ENCODE data around the gene CUBN.
A peak's percentile ranks its signal among the peaks of the same experiment; 100 is the strongest.
"Not testable (repeated sequence)": the region's sequence is repeated elsewhere in the genome, so short reads cannot be mapped to it uniquely, and the experiment has no call there.

The CUBN gene

DNA sequence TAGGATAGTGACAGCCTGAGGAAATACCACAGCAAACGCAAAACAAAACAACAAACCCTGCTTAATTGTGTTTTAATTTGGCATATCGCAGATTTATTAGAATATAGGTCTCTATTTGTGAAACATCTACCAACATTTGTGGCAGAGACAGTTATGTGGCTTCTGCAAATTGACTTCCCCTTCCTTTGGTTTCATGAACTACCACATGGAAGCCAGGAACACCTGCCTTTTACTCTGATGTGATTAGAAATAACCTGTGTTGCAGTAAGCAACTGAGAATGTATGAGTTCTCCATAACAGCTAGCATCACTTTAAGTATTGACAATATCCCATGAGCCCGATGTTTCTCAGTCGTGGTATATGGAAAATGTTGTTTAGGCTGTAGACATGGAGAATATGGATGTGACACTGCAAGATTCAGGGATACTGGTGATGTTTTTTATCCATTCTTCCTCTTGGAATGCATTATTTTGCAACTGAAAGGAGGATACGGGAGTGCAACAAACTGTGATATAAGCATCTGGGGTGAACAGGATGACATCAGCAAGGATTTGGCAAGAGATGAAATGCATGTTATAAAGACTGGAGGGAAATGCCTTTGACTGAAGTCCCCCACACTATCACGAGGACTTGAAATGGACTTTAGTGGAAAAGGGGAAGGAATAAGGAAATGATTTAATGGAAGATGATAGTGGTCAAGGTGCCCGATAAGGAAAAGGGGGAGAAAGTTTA lies 95.9 kb downstream of the CUBN start:
- DNase-seq = peak; percentile 61 to 81 (median 73)

DNA sequence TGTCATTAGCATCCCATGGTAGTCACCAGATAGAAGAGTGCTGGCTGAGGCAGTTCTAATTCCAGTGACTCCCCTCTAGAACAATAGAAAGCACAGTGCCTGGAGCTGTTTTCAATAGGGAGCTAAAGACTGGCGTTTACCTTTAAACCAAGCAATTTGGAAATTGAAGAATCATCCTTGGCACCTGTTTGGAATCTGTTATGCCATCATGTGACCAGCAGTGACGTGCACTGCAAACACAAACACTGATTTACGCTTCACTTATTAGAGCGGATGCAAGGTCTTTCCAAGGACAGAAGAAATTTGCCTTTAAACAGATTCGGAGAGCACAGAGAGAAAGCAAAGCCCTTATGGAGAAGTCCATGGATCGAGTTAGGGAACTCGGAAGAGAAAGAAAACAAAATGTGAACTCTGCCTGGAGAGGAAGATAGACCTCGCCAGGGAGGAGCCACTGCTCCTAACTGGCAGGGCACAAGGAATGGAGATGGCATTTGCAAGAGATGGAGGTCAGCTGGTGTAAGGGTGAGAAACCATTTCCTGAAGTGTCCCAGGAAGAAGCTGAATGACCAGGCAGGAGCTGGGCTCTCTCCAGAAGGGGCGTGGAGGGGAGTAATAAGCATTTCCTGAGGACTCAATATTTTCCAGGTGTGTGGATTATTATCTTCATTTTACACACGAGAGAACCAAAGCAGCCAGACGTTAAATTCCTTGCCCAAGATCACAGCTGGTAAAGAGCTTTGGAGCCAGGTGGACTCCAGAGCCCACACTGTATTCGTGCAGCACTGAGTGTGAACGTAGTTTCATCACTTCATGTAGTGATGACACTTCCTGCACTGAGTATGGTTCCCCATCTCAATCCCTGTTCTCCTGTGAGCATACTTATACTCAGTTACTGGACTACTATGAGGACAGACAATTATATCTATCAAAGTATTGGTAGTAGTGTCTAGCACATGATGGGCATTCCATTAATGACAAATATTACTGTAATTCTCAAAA lies 97.7 kb downstream of the CUBN start:
- peak; percentile 40 to 64 (median 63) for DNase-seq

- peak; percentile 90 to 97 (median 95) for DNase-seq
Measured at GRCh38 chr10:17029581-17030271, 99.9 kb downstream of the CUBN start.

DNA sequence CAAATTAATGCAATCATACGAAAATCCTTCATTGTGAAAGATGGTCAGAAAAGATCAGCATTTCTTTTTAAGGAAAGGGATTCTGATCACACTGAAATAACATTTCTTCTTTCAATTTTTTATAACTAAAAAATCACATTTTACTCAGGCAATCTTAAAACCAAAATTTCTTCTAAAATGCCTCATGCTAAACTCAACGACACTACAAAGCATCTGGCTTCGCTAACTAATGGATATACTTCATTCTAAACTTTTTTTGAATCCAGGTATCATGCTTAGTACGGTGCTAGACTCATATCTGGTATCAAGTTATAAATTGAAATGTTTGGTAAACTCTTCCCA lies 100.4 kb downstream of the CUBN start:
- no peak for DNase-seq

DNA sequence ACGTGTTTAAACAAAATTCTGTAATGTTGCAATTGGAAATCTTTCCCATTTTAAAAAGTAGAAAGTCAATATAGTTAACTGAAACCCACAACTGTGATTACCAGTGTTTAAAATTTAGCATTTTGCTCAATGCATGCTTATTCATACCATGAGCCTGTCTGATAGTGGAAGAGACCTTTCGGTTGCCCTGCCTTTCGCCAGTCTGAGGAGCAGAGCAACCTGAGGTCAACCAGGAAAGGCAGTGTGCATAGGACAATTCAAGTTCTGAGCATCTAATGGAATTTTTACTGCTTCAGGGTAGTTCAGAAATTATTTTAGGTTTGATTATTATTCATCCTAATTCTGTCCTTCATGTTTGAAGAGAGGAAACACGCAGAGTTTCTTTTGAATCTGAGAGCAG lies 100.8 kb downstream of the CUBN start:
- DNase-seq = peak in 2 of 3 donors; percentile 46 to 66

- DNase-seq = peak; percentile 80 to 97 (median 94)
Measured at GRCh38 chr10:17026686-17027485, 102.7 kb downstream of the CUBN start.

- peak; percentile 92 to 99 (median 97) for DNase-seq
Measured at GRCh38 chr10:17025444-17026295, 103.9 kb downstream of the CUBN start.

DNA sequence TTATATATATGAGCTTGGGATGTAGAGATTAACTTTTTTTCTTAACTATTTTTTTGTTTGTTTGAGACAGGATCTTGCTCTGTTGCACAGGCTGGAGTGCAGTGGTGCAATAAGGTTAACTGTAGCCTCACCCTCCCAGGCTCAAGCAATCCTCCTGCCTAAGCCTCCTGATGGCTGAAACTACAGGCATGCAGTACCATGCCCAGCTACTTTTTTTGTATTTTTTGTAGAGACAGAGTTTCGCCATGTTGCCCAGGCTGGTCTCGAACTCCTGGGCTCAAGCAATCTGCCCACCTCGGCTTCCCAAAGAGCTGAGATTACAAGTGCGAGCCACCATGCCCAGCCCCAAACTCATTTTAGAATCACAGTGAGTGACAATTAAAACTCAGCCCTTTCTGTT lies 105.2 kb downstream of the CUBN start:
- DNase-seq = no peak

GRCh38 chr10:17023386-17024298 lies 106.0 kb downstream of the CUBN start:
- DNase-seq = peak; percentile 87 to 98 (median 96)

- peak in 2 of 3 donors; percentile 33 to 59 for DNase-seq
Measured at GRCh38 chr10:17022896-17023295, 106.7 kb downstream of the CUBN start.

DNA sequence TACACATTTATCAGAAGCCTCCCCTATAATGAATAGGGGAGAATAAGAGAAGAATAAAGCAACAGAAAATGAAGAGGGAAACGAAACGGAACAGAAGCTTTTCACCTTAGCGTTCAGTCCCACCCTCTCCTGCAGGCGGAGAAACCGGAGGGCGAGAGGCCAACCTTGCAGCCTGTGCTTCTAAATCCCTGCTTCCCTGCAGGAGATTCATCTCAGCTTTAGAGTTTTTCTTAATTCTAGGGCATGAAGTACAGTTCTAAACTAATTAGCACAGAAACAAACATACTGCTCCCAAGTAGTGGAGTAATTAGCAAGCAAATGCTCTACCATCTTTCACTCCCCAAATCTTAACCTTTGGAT lies 107.2 kb downstream of the CUBN start:
- no peak for DNase-seq

GRCh38 chr10:17021656-17022465 lies 107.8 kb downstream of the CUBN start:
- peak in 2 of 3 donors; percentile 33 to 35 for DNase-seq

DNA sequence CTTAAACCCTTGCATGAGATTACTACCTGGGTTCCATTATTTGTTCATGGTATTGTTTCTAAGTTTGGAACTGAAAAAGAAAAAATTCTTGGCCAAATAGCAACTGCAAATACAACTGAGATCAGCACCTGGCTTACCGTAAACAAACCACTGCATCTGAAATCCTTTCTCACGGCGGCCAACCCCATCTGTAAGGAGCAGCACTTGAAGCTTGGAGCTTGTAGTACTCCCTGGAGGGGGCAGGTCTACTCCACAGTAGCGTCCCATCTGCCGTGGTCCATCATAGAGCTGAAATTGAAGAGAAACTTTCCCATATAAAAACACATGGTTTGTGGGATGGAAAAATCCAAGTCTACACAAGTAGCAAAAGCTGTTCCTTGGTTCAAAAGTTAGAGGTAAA lies 109.9 kb downstream of the CUBN start:
- no peak for DNase-seq

- DNase-seq = peak; percentile 58 to 80 (median 76)
Measured at GRCh38 chr10:17013131-17013983, 116.3 kb downstream of the CUBN start.

DNA sequence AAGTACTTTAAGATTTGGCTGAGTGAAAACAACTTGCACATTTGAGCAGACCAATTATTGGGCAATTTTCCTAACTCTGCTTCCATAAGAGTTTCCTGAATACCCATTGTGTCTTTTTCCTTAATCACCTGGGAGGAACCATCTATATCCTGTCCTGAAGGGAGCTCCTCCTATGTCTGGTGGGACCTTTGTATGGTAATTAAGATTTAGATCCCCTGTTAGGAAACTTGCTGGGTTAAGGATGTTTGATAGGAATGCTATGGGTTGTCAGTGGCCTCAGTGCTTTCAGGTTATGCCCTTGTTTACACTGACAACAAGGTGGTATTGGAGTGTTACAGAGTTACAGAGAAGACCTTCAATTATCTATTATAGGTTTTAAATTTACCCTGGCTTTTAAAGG lies 116.9 kb downstream of the CUBN start:
- not testable (repeated sequence) for DNase-seq

- DNase-seq = no peak
Measured at GRCh38 chr10:17010363-17011145, 119.1 kb downstream of the CUBN start.

DNA sequence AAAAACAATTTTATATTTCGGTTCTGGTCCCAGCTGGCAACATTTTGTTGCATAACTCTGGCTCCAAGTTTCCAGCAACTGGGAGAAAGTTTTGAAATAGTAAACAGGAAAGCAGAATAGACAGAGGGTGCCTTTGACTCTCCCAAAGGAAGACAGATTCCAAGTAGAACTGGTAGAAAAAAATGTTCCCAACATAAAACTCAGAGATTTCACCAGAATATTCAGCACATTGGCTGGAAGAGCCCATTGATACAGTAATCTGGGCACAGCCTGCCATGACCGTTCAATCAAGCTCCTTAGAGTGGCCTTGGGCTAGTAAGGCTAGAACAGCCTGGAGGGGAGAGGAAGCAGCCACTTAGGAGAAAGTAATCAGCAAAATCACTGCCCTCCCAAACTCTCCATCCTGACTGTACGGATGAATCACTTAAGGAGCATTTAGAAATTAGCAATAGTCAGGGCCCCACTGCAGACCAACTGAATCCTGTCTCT lies 120.4 kb downstream of the CUBN start:
- DNase-seq = peak in 2 of 3 donors; percentile 40 to 50

Data from suppressor macrophage treated with lipopolysaccharide for 1 hour (primary cell).